Measurements from ENCODE around the gene SYNGAP1. TPM values are rescaled to one million over a fixed set of nuclear protein-coding genes. Genes with fewer than 3 reads are reported as not detected.

The SYNGAP1 gene
- total and polyA plus RNA-seq, 2 experiments from 2014 or later, result 13.9 to 45.0 TPM

- TF ChIP-seq ETS1 (IDR thresholded peaks at IDR 0.05) (no peak), ZNF114 (CRISPR knock-in tag; IDR thresholded peaks at IDR 0.05) (no peak), NANOG (IDR thresholded peaks at IDR 0.05; ENCODE audit: borderline replicate concordance) (no peak), CTCF (conservative IDR thresholded peaks at IDR 0.05; ENCODE audit: low read depth in 2 of 2) (no peak)
Measured at GRCh38 chr6:33453393-33454008, 33.6 kb downstream of the SYNGAP1 start (continued).

DNA sequence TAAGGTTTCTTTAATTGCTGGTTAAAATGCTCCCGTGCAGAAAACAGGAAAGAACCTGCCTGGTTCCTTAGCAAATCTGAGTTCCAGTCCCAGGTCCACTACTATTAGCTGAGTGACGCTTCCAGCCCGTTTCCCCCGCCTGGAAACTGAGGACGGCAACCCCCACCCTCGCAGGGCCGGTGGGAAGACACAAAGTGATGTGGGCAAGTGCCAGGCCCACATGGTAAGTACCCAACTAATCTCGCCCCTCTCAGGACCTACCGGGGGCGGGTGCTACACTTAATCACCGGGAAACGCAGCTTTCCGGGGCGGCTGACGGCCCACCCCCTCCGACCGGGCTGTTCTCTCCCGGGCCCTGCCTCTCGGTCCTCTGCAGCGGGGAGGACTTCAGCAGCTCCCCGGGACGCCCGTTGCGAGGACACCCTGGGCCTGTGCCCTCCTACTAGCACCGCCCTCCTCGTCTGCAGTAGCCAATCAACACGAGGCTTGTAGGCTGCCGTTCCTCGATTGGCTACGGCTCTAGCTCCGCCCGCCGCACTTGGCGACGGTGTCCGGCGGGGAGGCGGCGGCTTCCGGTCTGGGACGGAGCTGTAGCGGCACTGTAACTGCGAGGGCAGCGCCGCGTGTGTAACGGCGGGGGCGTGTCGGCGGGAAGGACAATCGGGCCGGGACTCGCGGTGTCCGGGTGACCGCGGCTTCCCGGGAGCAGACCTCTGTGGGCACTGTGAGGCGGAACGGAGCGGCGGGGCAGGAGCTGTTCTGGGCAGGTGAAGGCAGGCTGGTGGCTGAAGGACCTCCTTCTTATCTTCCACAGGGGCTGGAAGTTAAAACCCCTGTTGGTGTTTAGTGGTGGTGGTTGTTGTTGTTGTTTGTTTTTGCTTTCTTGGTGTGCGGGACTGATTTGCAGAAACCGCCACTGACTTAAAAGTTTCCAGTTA, 34.4 kb downstream of the SYNGAP1 start, which contains the start of gene ZBTB9:
ZBTB9 (plus strand) TSS at position 568 of the 938 bp plus-strand sequence. CDS start 525 bp downstream, outside the sequence.
- TF ChIP-seq CREB1 (CRISPR knock-in tag; IDR thresholded peaks at IDR 0.05; ENCODE audit: low read depth), result peak; percentile 52; the same call in 1 of the 2 replicates
- TF ChIP-seq EZH2 (IDR thresholded peaks at IDR 0.05; ENCODE audit: low read depth, unreplicated experiment), result no peak
- TF ChIP-seq ETS1 (IDR thresholded peaks at IDR 0.05), result peak; percentile 68
- TF ChIP-seq POLR2AphosphoS5 (IDR thresholded peaks at IDR 0.05; ENCODE audit: low read depth), result peak; percentile 90
- H3K4me1 ChIP-seq (ENCODE audit: insufficient read depth), result peaks cover 4% of the 10 kb centered on the region; the same call in 1 of the 2 replicates
- peak within 1 kb of the TSS; percentile 81 for H3K4me3 ChIP-seq
- Mint-ChIP-seq H3K27me3 (ENCODE audit: insufficient read depth, low read depth, poor library complexity) (peaks cover 20% of the 10 kb centered on the region), H3K4me1 (peaks cover 22% of the 10 kb centered on the region), H3K36me3 (ENCODE audit: low read depth) (peaks cover 60% of the 10 kb centered on the region), H3K4me3 (peak within 1 kb of the TSS; percentile 97), H3K27ac (peak within 1 kb of the TSS; percentile 80), H3K9me3 (peaks cover 7% of the 10 kb centered on the region; the same call in 2 of the 3 replicates)
- H3K4me2 ChIP-seq, result peak within 1 kb of the TSS; percentile 93
- H3K9me2 ChIP-seq (ENCODE audit: insufficient read depth), result no peaks in the 10 kb centered on the region
- peaks cover 1% of the 10 kb centered on the region; the same call in 1 of the 2 replicates for H3K36me3 ChIP-seq (ENCODE audit: insufficient read depth)
- H3K79me2 ChIP-seq (replicated peaks; ENCODE audit: insufficient read depth), result peaks cover 14% of the 10 kb centered on the region
- ATAC-seq (peak; percentile 94), DNase-seq (ENCODE audit: low spot score) (peak; percentile 98)
- H4K20me1 ChIP-seq (replicated peaks; ENCODE audit: insufficient read depth), result no peaks in the 10 kb centered on the region; the same call in 1 of the 2 replicates
- no peak within 1 kb of the TSS for H2AFZ ChIP-seq
- H3K27me3 ChIP-seq (ENCODE audit: insufficient read depth), result no peaks in the 10 kb centered on the region
- H3F3A ChIP-seq (replicated peaks; ENCODE audit: low read depth), result peaks cover 12% of the 10 kb centered on the region
- H3K27ac ChIP-seq (ENCODE audit: low read depth), result peak within 1 kb of the TSS; percentile 72

Measured in GM23338 (cell line).